ENCODE results near the gene PHACTR4.
"Not testable (repeated sequence)": the region's sequence is repeated elsewhere in the genome, so short reads cannot be mapped to it uniquely, and the experiment has no call there.

The PHACTR4 gene

GRCh38 chr1:28373450-28373849 is 3.9 kb downstream of the PHACTR4 start:
- not testable (repeated sequence) for DNase-seq

GRCh38 chr1:28374297-28374696 is 4.8 kb downstream of the PHACTR4 start:
- no peak for DNase-seq

- DNase-seq, result not testable (repeated sequence)
Observed at GRCh38 chr1:28375598-28375997, 6.1 kb downstream of the PHACTR4 start.

GRCh38 chr1:28376195-28376594 is 6.7 kb downstream of the PHACTR4 start:
- DNase-seq, result not testable (repeated sequence)

- DNase-seq, result no peak
Observed at GRCh38 chr1:28378906-28379305, 9.4 kb downstream of the PHACTR4 start.

GRCh38 chr1:28380394-28380793 is 10.9 kb downstream of the PHACTR4 start:
- no peak for DNase-seq

- DNase-seq, result not testable (repeated sequence)
Observed at GRCh38 chr1:28383785-28384184, 14.2 kb downstream of the PHACTR4 start.

GRCh38 chr1:28392027-28392652 is 22.6 kb downstream of the PHACTR4 start:
- no peak for DNase-seq

GRCh38 chr1:28394136-28394535 is 24.6 kb downstream of the PHACTR4 start:
- no peak for DNase-seq

- no peak for DNase-seq
Observed at GRCh38 chr1:28395181-28395580, 25.6 kb downstream of the PHACTR4 start.

- no peak for DNase-seq
Observed at GRCh38 chr1:28401760-28402159, 32.2 kb downstream of the PHACTR4 start.

GRCh38 chr1:28409090-28409489 is 39.5 kb downstream of the PHACTR4 start:
- DNase-seq, result no peak

- DNase-seq, result no peak
Observed at GRCh38 chr1:28411656-28412055, 42.1 kb downstream of the PHACTR4 start.

GRCh38 chr1:28412731-28413130 is 43.2 kb downstream of the PHACTR4 start:
- no peak for DNase-seq

- DNase-seq, result no peak
Observed at GRCh38 chr1:28416509-28417194, 47.1 kb downstream of the PHACTR4 start.

GRCh38 chr1:28417441-28417922 is 47.9 kb downstream of the PHACTR4 start:
- DNase-seq, result no peak

- no peak for DNase-seq
Observed at GRCh38 chr1:28417926-28418637, 48.5 kb downstream of the PHACTR4 start.

- no peak for DNase-seq
Observed at GRCh38 chr1:28421744-28422143, 52.2 kb downstream of the PHACTR4 start.

- no peak for DNase-seq
Observed at GRCh38 chr1:28426831-28427230, 57.3 kb downstream of the PHACTR4 start.

- DNase-seq, result no peak
Observed at GRCh38 chr1:28428012-28428411, 58.5 kb downstream of the PHACTR4 start.

- DNase-seq, result no peak
Observed at GRCh38 chr1:28428990-28429520, 59.5 kb downstream of the PHACTR4 start.

- DNase-seq, result no peak
Observed at GRCh38 chr1:28436211-28436769, 66.8 kb downstream of the PHACTR4 start.

- no peak for DNase-seq
Observed at GRCh38 chr1:28437264-28437923, 67.9 kb downstream of the PHACTR4 start.

Data from KG1 (cell line).